NT2/D1 (cell line): ENCODE data around the gene FAM9C.

Experiments used
- DNase-seq: peaks from one replicate; pipeline ENCODE4 v3.0.0-alpha.2; 2011; ENCODE audit warnings: low read depth, low spot score
- H3K27me3 ChIP-seq: 2 replicates; pipeline ENCODE4 v1.6.0; 2011; ENCODE audit warnings: mild to moderate bottlenecking; ENCODE audit not compliant: insufficient read length, insufficient read depth
- H3K36me3 ChIP-seq: 2 replicates; pipeline ENCODE4 v1.6.1; 2011; ENCODE audit warnings: mild to moderate bottlenecking, low read length, mixed read lengths; ENCODE audit not compliant: insufficient read depth, insufficient read length
- H3K4me1 ChIP-seq: 2 replicates; pipeline ENCODE4 v1.5.1; 2011; ENCODE audit not compliant: insufficient read depth, insufficient read length
- H3K4me3 ChIP-seq: 2 replicates; pipeline ENCODE4 v1.5.1; 2011; ENCODE audit warnings: low read depth; ENCODE audit not compliant: insufficient read length
- H3K9ac ChIP-seq: 2 replicates; pipeline ENCODE4 v1.6.0; 2011; ENCODE audit warnings: low read depth; ENCODE audit not compliant: insufficient read length
- H3K9me3 ChIP-seq: 2 replicates; pipeline ENCODE4 v1.5.1; 2011; ENCODE audit warnings: mild to moderate bottlenecking, low read length; ENCODE audit not compliant: insufficient read depth
- SUZ12 ChIP-seq: IDR thresholded peaks from 2 replicates; pipeline ENCODE4 v1.6.1; 2011; ENCODE audit not compliant: insufficient read length, insufficient read depth; ENCODE audit errors: extremely low read depth
- YY1 ChIP-seq: IDR thresholded peaks from 2 replicates; pipeline ENCODE4 v1.6.1; 2011; ENCODE audit not compliant: insufficient read length, insufficient read depth
- ZNF274 ChIP-seq: IDR thresholded peaks from 2 replicates; pipeline ENCODE4 v1.6.1; 2011; ENCODE audit warnings: mild to moderate bottlenecking, low read depth, low read length

The FAM9C gene

DNA sequence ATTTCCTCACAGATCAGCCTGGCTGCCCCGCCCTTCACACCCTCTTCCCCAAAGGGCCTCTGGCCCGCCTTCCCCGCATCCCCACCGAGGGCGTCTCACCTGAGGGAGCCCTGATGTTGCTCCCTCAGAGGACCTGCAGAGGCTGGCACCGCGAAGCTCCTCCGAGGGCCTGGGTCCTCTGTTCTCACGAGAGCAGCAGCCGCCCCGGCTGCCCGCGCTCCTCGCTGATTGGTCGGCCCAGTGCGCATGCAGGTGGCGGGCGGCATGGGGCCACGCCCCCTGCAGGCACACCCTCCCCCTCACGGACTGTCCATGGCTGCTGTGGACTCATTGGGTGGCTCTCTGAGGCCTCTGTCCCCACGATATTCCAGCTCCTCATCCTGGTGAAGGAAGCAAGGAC, at the start of gene FAM9C:
Gene FAM9C, minus strand, starts transcription at position 180 of the 400 bp plus-strand sequence. CDS start 831 bp downstream, outside the sequence.
- no peaks in the 10 kb centered on the region; the same call in 1 of the 2 replicates for H3K9me3 ChIP-seq
- no peak within 1 kb of the TSS for H3K9ac ChIP-seq
- no peak within 1 kb of the TSS for H3K4me3 ChIP-seq
- H3K4me1 ChIP-seq = no peaks in the 10 kb centered on the region
- no peaks in the 10 kb centered on the region for H3K36me3 ChIP-seq
- H3K27me3 ChIP-seq = no peaks in the 10 kb centered on the region
- no peak for DNase-seq
- TF ChIP-seq YY1 (no peak), ZNF274 (no peak), SUZ12 (no peak)

DNA sequence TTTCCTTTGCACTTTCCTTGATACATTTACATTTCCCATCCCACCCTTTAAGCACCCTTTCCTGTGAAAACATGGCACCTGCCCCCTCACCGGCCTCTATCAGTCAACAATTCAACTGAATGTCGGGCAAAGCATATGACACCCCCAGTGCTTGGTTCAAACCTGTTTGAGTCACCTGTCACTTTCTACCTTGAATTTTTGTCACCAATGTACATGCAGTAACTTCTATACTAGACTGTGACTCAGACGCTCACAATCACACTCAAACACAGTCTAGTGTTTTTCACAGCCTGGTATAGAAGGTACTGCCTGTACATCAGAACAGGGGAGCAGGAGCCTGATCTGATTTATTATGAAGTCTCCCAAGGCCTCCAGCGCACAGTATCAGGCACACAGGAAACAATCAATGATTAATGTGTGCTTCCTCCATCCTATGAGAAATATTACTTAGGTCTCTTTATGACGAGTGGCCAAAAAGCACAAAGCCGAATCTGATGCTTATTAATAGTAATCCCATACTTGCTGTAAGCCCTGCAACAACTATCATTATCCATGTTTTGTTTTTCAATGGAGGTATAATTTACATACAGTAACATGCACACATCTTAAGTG, 49.2 kb upstream of the FAM9C start:
- Histone ChIP-seq H3K9ac (no peak overlapping the region), H3K4me1 (no peaks in the 10 kb centered on the region)

DNA sequence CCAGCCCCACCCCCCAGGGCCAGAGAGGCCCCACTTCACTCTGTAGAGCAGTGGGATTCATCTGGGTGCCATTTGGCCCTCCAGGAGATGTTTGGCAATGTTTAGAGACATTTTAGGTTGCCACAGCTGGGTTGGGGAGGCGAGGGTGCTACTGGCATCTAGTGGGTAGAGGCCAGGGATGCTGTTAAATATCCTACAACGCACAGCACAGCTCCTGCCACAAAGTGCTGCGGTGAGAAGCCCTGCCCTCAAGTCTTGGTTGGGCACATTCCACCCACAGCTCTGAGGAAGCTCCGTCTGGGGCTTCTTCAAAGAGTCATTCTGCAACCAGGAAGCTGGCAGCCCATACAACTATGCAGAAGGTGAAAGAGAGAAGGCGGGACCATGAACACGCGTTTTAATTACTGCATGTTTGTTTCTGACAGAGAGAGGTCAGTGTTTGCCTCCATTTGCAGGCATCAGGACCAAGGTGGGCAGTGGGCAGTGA, 48.1 kb upstream of the FAM9C start:
- TF ChIP-seq ZNF274 = no peak
- Histone ChIP-seq H3K9ac (no peak overlapping the region), H3K36me3 (no peaks in the 10 kb centered on the region), H3K27me3 (no peaks in the 10 kb centered on the region), H3K9me3 (no peaks in the 10 kb centered on the region), H3K4me3 (no peak overlapping the region), H3K4me1 (no peaks in the 10 kb centered on the region)
- DNase-seq = no peak

More for the DNA sequence above, 49.2 kb upstream of the FAM9C start:
- TF ChIP-seq ZNF274 (no peak), SUZ12 (no peak), YY1 (no peak)
- Histone ChIP-seq H3K4me3 (no peak overlapping the region), H3K36me3 (no peaks in the 10 kb centered on the region), H3K27me3 (no peaks in the 10 kb centered on the region), H3K9me3 (peaks cover 4% of the 10 kb centered on the region; the same call in 1 of the 2 replicates)
- no peak for DNase-seq

DNA sequence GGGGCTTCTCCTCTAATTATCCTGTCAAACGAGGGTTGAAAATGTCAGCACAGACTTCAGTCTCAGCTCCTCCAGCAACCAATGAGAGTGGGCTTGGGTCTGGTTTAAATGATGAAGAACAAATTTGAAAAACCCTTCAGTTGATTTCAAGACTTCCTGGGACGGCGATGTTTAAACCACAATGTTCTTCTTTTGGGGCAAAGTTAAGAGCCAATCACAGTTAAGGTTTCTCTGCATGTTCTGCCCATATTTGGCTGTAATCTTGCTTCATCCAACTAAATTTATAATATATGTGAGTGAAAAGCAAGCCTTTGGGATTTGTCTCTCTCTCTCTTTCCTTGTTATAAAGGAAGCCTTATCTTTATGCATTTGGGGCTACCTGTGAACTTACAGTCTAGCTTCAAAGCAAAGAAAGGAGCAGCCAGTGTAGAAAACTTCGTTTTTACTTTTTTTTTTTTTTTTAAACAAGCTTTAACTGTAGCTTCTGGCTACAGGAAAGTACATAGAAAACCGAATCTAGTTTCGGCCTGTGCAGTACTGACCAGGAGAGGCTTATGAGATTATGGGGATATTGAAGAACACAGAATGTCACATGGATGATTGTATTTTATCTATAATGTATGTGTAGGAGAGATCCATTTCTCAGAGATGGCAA, 46.8 kb upstream of the FAM9C start:
- TF ChIP-seq SUZ12 (no peak), ZNF274 (no peak), YY1 (no peak)
- DNase-seq = no peak

DNA sequence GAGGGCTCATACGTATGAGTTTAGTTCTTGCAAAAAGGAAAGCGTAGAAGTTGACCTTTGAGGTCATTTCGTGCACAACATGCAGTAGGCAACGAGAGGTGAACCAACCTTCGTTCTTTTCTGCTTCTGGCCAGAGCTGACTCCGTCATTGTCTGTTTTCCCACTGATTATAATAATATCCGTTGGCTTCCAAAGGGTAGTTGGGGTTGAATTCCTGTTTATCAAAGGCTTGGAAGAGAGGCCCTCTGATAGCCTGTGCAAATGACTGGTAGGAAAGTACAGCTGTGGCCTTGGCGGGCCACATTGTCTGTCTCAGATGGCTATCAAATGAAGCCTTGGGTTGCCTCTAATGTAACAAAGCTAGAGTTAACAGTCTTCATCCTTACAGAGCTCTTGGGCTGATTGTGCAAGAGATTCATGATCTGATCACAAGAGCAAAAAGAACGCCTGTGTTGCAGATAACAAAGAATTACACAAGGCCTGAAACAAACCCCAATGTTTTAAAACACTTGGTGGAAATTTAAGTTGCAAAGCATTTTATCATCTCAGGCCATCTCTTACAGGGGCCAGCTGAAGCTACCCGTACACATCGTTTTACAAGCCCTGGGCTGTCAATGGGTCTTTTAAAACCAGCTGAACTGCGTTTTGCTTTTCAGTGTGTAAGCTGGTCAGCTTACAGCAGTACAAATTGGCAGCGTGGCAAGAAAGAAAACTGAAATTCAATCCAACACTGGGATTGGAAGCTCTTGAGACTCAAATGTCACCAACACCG, 46.1 kb upstream of the FAM9C start:
- H3K36me3 ChIP-seq = no peaks in the 10 kb centered on the region
- no peaks in the 10 kb centered on the region for H3K27me3 ChIP-seq
- H3K4me1 ChIP-seq = no peaks in the 10 kb centered on the region
- DNase-seq = no peak
- no peak for TF ChIP-seq ZNF274
- TF ChIP-seq YY1 = no peak
- no peak for TF ChIP-seq SUZ12
- H3K9ac ChIP-seq = no peak overlapping the region
- H3K9me3 ChIP-seq = no peaks in the 10 kb centered on the region
- no peak overlapping the region for H3K4me3 ChIP-seq

More for the DNA sequence above, 46.8 kb upstream of the FAM9C start:
- no peaks in the 10 kb centered on the region for H3K27me3 ChIP-seq
- no peaks in the 10 kb centered on the region for H3K4me1 ChIP-seq
- H3K9ac ChIP-seq = no peak overlapping the region
- H3K4me3 ChIP-seq = no peak overlapping the region
- no peaks in the 10 kb centered on the region for H3K36me3 ChIP-seq
- H3K9me3 ChIP-seq = no peaks in the 10 kb centered on the region

DNA sequence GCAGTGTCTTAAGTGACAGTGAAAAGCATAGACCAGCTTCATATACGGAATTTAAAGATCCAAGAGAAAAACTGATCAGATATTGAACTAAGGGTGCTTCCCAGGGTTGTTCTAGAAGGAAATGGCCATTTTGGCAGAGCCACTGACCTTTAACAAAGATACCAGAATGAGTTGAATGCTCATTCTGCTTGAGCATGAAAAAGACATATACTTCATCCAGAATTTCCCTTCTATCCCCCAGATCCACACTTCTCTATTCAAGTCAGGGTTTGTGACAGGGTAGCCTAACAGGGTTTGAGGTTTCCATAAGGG, 45.6 kb upstream of the FAM9C start:
- no peak overlapping the region for H3K4me3 ChIP-seq
- H3K36me3 ChIP-seq = no peaks in the 10 kb centered on the region
- H3K9ac ChIP-seq = no peak overlapping the region
- H3K4me1 ChIP-seq = no peaks in the 10 kb centered on the region
- DNase-seq = no peak
- H3K9me3 ChIP-seq = no peaks in the 10 kb centered on the region
- H3K27me3 ChIP-seq = no peaks in the 10 kb centered on the region
- TF ChIP-seq SUZ12 = no peak
- no peak for TF ChIP-seq YY1
- no peak for TF ChIP-seq ZNF274

DNA sequence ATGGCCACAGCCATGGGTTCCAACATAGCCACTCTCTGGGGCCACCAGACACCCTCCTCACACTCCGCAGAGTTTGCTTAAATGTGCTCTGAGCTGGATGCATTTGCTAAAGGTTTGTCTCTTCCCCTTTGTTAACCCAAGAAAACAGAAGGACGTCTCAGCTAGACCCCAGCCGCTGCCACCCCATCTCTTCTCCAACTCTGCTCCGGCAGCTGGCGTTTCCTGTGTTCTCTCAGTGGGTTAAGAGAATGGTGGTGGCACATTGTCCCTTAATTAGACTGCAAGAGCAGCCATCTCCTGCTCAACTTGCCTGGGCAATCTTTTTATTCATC, 43.7 kb upstream of the FAM9C start:
- TF ChIP-seq YY1 = no peak
- TF ChIP-seq ZNF274 = no peak
- TF ChIP-seq SUZ12 = no peak
- Histone ChIP-seq H3K27me3 (no peaks in the 10 kb centered on the region), H3K4me1 (no peaks in the 10 kb centered on the region), H3K4me3 (no peak overlapping the region), H3K9ac (no peak overlapping the region), H3K9me3 (no peaks in the 10 kb centered on the region), H3K36me3 (no peaks in the 10 kb centered on the region)
- DNase-seq = no peak
